Measurements from ENCODE around the gene PELI2.
A peak's percentile ranks its signal among the peaks of the same experiment; 100 is the strongest.
"Not testable (repeated sequence)": the region's sequence is repeated elsewhere in the genome, so short reads cannot be mapped to it uniquely, and the experiment has no call there.

PELI2 gene

DNA sequence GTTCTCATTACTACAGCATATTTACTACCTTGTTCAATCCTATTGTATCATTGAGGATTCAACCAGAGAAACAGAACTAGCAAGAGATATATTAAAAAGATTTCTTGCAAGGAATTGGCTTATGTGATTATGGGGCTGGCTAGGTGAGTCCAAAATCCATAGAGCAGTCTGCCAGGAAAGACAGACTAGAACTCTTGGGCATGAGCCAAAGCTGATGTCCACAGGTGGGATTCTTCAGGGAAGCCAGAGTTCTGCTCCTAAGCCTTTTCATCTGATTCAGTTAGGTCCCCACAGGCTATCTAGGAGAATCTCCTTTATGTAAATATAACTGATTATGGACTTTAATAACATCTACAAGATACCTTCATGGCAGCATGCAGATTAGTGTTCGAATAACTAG is 26.0 kb downstream of the PELI2 start:
- no peak for DNase-seq

- DNase-seq = no peak
Measured at GRCh38 chr14:56145181-56145769, 27.1 kb downstream of the PELI2 start.

DNA sequence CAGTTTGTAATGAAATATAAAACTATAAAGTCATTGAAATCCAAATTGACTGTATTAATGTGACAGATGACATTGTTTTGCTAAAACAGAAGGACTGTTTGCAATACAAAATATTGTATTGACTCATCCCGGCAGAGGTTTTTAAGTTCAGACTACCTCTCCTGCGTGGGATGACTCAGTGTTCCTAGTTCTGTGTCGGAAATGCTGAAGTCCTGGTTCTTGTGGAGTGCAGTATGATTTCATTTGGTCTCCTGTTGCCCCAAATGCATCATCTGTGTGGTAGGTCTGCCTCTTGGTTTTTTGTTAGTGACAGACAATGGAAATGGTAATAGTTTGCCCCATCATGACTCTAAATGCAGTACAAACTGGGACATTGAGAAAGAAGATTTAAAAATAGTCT is 27.8 kb downstream of the PELI2 start:
- peak; percentile 79 for DNase-seq

GRCh38 chr14:56147449-56147848 is 29.2 kb downstream of the PELI2 start:
- DNase-seq = no peak

DNA sequence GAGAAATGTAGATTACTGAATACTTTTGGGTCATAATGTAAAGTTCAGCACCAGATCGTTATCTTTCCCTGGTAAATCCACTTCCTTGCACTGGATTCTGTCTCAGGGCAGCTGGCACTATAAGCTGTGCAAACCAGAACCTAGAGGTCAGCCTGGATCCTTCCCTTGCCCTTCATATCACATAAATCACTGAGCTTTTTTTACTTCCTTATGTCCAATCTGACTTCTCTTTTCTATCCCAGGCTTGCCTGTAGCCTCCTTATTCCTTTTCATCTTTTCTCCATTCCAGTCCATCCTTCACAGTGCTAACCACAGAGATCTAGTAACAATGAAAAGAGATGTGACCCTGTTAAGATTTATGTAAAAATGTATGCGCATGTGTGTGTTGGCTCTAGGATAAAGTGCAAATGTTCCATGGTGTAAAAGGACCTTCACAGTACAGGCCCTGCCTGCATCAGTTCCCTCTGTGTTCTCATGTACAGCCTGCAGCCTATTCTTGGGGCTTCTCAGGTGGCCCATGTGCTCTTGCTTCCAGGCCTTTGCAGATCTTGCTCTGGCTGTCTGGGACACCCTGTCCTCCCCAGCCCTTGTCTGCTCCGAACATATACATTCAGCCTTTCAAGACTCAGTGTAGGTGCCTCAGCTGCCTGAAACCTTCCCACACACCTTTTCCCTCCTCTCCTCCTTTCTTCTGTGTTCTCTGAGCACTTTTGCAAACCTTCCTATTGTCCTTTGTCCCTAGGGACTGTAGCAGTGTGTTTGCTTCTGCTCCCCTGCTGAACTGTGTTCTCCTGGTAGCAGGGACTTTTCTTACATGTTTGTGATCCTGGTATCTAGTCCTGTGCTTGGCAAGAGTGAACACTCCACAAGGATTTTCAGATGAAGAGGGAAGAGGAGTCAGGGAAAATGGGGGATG is 30.0 kb downstream of the PELI2 start:
- no peak for DNase-seq

GRCh38 chr14:56149151-56149550 is 30.9 kb downstream of the PELI2 start:
- DNase-seq = no peak

- no peak for DNase-seq
Measured at GRCh38 chr14:56149995-56150394, 31.8 kb downstream of the PELI2 start.

DNA sequence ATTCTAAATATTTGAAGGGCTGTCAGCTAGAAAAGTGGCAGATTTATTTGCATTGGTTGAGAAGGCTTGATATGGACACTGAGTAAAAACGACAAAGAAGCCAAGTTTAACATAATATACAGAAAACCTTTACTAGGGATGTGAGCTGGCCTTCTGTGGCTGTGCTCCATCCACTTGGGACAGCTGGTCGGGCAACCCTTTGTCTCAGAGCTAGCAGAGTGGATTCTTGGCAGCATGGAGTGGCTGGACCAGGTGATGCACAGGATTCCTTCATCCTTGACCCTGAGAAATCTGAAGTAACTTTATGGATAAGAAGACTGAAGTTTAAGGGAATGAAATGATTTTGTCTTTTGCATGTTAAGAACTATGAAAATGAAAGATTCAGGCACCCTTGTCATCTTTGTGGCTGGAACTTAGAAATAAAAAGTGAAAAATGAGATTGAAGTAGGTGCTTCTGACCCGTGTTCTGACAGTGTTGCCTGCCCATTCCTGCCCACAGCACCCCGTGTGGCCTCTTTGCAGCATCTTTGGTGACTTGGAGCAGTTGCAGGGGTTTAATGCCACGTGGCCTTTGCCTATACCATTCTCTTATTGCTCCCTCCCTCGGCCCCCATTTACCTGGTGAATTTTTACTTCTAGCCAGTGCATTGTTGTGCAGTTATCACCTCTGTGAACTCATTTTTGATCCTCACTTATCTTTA is 32.6 kb downstream of the PELI2 start:
- no peak for DNase-seq

- DNase-seq = no peak
Measured at GRCh38 chr14:56152221-56152620, 34.0 kb downstream of the PELI2 start.

- no peak for DNase-seq
Measured at GRCh38 chr14:56153267-56153666, 35.1 kb downstream of the PELI2 start.

- no peak for DNase-seq
Measured at GRCh38 chr14:56154321-56154720, 36.1 kb downstream of the PELI2 start.

DNA sequence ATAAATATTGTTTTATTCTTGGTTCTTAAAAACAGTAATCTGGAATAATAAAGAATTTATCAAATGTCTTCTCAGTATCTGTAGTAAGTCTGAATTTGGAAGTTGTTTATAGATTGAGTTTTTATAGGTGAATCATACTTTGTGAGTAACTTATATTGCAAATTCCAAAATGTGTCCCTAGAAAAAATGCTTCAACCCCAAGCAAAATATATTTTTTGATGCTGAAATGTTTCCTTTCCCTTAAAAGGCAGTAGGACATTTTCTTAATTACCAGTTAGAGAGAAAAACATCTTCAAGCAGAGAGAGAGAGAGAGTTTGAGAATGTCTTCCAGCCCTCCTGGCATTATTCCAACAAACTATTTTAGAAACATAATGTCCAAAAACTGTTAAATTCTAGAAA is 37.9 kb downstream of the PELI2 start:
- DNase-seq = no peak

DNA sequence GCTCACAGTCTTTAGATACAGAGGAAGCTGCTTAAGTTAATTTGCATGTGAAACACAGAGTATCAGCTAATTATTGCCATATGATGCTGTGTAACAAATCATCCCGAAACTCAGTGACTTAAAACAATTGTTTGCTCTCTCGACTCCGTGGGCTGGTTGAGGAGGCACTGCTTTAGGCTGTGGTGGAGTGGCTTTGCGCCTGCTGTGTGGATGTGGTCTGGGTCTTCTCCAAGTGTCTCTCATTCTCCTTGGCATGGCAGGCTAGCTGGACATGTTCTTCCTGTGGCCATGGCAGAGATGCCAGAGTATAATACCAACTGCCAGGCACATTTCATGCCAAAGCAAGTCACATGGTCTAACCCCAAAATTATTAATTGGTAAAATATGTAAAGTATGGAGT is 40.9 kb downstream of the PELI2 start:
- DNase-seq = peak; percentile 18

GRCh38 chr14:56160088-56160487 is 41.9 kb downstream of the PELI2 start:
- DNase-seq = no peak

DNA sequence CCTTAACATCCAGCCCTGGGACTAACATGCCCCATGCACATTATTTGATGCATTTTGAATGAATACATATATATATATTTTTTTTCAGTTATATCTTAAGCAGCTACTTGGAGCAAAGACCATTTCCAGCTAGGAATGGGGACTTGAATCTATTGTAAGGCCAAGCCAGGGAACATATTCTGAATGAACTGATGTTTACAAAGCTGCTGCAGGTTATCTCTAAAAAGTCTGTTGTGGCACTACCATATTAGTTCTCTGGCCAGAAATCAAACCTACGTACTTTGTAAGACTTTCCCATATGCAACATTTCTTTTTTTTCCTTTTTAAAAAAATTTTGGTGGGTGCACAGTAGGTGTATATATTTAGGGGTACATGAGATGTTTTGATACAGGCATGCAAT is 43.4 kb downstream of the PELI2 start:
- DNase-seq = no peak

- no peak for DNase-seq
Measured at GRCh38 chr14:56162476-56162875, 44.3 kb downstream of the PELI2 start.

DNA sequence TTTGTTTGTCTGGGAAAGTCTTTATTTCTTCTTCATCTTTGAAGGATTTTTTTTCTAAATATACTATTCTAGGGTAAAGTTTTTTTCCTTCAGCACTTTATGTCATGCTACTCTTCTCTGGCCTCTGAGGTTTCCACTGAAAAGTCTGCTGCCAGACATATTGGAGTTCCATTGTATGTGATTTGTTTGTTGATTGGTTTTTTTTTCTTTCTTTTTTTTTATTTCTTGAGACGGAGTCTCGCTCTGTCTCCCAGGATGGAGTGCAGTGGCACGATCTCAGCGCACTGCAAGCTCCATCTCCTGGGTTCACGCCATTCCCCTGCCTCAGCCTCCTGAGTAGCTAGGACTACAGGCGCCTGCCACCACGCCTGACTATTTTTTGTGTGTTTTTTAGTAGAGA is 48.4 kb downstream of the PELI2 start:
- DNase-seq = not testable (repeated sequence)

DNA sequence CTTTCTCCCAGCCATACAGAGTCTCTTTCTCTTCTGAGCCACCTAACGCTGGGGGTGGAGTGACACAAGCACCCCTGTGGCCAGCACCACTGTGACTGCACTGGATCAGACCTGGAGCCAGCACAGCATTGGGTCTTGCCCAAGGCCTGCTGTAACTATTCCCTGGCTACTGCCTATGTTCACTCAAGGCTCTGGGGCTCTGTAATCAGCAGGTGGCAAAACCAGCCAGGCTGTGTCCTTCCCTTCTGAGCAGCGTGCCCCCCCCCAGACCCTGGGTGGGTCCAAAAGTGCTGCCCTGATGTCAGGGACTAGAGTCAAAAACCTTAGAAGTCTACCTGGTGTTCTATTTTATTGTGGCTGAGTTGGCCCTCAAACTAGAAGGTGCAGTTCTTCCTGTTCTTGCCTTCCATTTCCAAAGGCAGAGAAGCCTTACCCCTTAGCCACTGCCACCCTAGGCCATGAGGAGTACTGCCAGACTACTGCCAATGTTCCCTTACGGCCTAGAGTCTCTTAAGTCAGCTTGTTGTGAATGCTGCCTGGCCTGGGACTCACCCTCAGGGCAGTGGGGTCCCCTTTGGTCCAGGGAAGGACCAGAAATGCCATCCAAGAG is 49.9 kb downstream of the PELI2 start:
- no peak for DNase-seq

GRCh38 chr14:56170028-56170427 is 51.8 kb downstream of the PELI2 start:
- DNase-seq = no peak

DNA sequence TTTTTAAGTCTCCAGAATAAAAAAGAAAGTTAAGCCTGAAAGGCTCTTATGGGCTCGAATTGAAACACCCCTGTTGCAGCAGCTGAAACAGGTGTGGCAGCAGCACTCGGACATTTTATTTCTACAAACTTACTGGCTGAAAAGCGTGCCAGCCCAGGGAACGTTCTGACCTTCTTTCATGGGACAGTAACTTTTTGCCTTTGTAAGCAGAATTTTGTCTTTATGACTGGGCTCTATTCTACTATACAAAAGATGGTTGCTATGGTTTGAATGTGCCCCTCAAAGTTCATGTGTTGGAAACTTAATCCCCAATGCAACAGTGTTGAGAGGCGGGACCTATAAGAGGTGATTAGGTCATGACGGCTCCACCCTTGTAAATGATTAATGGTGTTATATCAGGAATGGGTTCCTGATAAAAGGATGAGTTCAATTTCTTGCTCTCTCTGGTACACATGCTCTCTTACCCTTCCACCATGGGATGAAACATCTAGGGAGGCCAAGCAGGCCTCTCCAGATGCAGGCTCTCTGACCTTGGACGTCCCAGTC is 52.7 kb downstream of the PELI2 start:
- DNase-seq = no peak

DNA sequence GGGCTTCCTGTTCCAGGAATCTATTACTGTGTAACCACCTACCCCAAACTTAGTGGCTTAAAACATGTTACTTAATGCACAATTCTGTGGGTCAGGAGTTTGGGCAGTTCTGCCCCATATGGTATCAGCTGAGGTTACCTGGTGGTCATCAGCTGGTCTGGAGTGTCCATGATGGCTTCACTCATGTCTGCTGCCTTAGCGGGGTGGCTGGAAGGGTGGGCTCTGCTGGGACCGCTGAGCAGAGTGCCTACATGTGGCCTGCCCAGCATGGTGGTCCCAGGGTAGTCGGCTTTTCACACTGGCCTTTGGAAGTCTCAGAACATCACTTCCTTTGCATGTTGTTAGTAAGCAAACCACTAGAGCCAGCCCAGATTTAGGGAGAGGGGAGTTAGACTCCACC is 53.9 kb downstream of the PELI2 start:
- DNase-seq = no peak

DNA sequence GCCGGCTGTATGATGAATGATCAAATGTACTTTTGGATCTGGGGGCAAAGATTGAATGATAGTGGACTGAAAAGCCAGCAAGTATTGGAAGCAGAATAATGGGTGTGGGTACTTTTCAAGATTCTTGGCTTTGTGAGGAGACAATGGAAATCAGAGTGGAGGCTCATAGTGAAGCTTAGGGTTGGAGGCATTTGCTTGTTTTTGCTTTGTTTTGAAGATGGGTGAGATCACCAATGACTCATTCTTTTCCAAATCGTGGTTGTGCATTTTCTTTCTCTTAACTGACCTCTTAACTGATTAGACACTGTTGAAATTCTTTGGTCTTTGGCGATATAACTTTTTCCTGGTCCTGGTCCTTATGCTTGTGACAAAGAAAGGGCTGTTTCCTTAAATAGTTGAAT is 54.4 kb downstream of the PELI2 start:
- peak; percentile 53 for DNase-seq

GRCh38 chr14:56173365-56173922 is 55.2 kb downstream of the PELI2 start:
- DNase-seq = no peak
